Activated naive CD8-positive, alpha-beta T cell treated with anti-CD3 and anti-CD28 coated beads for 36 hours (primary cell): ENCODE results near the gene NCKAP5L. TPM values are rescaled to one million over a fixed set of nuclear protein-coding genes. Genes with fewer than 3 reads are reported as not detected.
"Not testable (repeated sequence)": the region's sequence is repeated elsewhere in the genome, so short reads cannot be mapped to it uniquely, and the experiment has no call there.

Experiments used
- DNase-seq: peaks from one replicate; pipeline ENCODE4 v3.0.0; 2021
- H3K27ac Mint-ChIP-seq: one replicate; pipeline ENCODE4 v1.8.0; 2022; ENCODE audit warnings: mild to moderate bottlenecking, moderate library complexity, mixed read lengths
- H3K27me3 Mint-ChIP-seq: one replicate; pipeline ENCODE4 v1.8.0; 2022; ENCODE audit warnings: mild to moderate bottlenecking, mixed read lengths
- H3K36me3 Mint-ChIP-seq: one replicate; pipeline ENCODE4 v1.8.0; 2021; ENCODE audit warnings: mild to moderate bottlenecking, mixed read lengths
- H3K4me1 Mint-ChIP-seq: one replicate; pipeline ENCODE4 v1.8.0; 2021; ENCODE audit warnings: mixed read lengths
- H3K4me3 Mint-ChIP-seq: one replicate; pipeline ENCODE4 v1.8.0; 2022; ENCODE audit warnings: mild to moderate bottlenecking, moderate library complexity, mixed read lengths
- H3K9me3 Mint-ChIP-seq: one replicate; pipeline ENCODE4 v1.8.0; 2022; ENCODE audit warnings: mixed read lengths
- total RNA-seq, 2 experiments: library from RNA; stranded (reverse); gene quantifications; one replicate each; pipeline ENCODE4 v1.2.3, GENCODE V29; 2021

Gene NCKAP5L
- 1 to 10 TPM; 7.9 to 8.9 TPM for total RNA-seq

- Mint-ChIP-seq H3K9me3 (no peaks in the 10 kb centered on the region), H3K4me3 (peak within 1 kb of the TSS; percentile 98), H3K4me1 (peaks cover 29% of the 10 kb centered on the region), H3K27me3 (no peaks in the 10 kb centered on the region), H3K27ac (peak within 1 kb of the TSS; percentile 97), H3K36me3 (no peaks in the 10 kb centered on the region)
- peak; percentile 94 for DNase-seq
These were observed at the start of gene NCKAP5L for GRCh38 chr12:49828133-49829091. NCKAP5L (minus strand) TSS chr12:49828413; CDS start chr12:49804044, 24,369 bp downstream.

GRCh38 chr12:49877066-49877465, 48.9 kb upstream of the NCKAP5L start:
- Mint-ChIP-seq H3K27me3 (no peaks in the 10 kb centered on the region), H3K4me3 (no peak overlapping the region), H3K9me3 (peaks cover 11% of the 10 kb centered on the region), H3K27ac (no peak overlapping the region), H3K36me3 (no peaks in the 10 kb centered on the region), H3K4me1 (no peaks in the 10 kb centered on the region)
- DNase-seq, result no peak

GRCh38 chr12:49876070-49876469, 47.9 kb upstream of the NCKAP5L start:
- Mint-ChIP-seq H3K27me3 (no peaks in the 10 kb centered on the region), H3K4me1 (no peaks in the 10 kb centered on the region), H3K27ac (no peak overlapping the region), H3K4me3 (no peak overlapping the region), H3K36me3 (no peaks in the 10 kb centered on the region), H3K9me3 (peaks cover 11% of the 10 kb centered on the region)
- DNase-seq, result no peak

- H3K9me3 Mint-ChIP-seq, result peaks cover 9% of the 10 kb centered on the region
- H3K27ac Mint-ChIP-seq, result no peak overlapping the region
- no peaks in the 10 kb centered on the region for H3K27me3 Mint-ChIP-seq
- no peak for DNase-seq
- no peak overlapping the region for H3K4me3 Mint-ChIP-seq
- H3K36me3 Mint-ChIP-seq, result no peaks in the 10 kb centered on the region
- no peaks in the 10 kb centered on the region for H3K4me1 Mint-ChIP-seq
These were observed 47.0 kb upstream of the NCKAP5L start for GRCh38 chr12:49875115-49875720.

- no peaks in the 10 kb centered on the region for H3K27me3 Mint-ChIP-seq
- no peaks in the 10 kb centered on the region for H3K4me1 Mint-ChIP-seq
- peaks cover 2% of the 10 kb centered on the region for H3K9me3 Mint-ChIP-seq
- no peak overlapping the region for H3K27ac Mint-ChIP-seq
- DNase-seq, result no peak
- H3K36me3 Mint-ChIP-seq, result no peaks in the 10 kb centered on the region
- H3K4me3 Mint-ChIP-seq, result no peak overlapping the region
These were observed 46.1 kb upstream of the NCKAP5L start for GRCh38 chr12:49874142-49874897.

DNA sequence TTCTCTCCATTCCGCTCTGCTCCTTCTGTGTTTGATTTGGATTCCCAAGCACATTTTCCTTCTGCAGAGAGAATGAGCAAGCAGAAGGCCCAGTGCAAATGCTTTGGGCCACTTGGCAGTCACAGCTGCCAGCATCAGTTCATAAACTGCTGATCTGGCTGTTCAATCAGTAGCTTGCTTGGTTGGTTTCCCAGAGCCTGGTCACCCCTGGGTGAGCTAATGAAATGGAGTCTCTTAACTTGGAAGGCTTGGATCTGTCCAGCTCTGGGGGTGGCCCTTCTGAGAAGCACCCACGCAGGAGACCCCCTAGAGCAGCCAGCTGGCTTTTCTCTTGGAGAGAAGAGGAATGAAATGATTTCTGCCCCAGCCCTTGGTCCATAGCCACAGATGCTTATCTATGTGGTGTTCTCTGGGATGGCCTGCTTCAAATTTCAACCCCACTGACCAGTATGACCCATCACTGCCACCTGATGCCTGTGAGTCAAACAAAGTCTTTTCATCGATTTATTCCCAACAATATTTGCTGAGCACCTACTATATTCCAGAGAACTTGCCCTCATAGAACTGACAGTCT, 45.2 kb upstream of the NCKAP5L start:
- Mint-ChIP-seq H3K9me3 (no peaks in the 10 kb centered on the region), H3K4me3 (no peak overlapping the region), H3K36me3 (no peaks in the 10 kb centered on the region), H3K27me3 (no peaks in the 10 kb centered on the region), H3K4me1 (no peaks in the 10 kb centered on the region), H3K27ac (no peak overlapping the region)
- DNase-seq, result no peak

- no peak for DNase-seq
- no peaks in the 10 kb centered on the region for H3K36me3 Mint-ChIP-seq
- no peak overlapping the region for H3K27ac Mint-ChIP-seq
- no peaks in the 10 kb centered on the region for H3K4me1 Mint-ChIP-seq
- no peak overlapping the region for H3K4me3 Mint-ChIP-seq
- H3K9me3 Mint-ChIP-seq, result no peaks in the 10 kb centered on the region
- H3K27me3 Mint-ChIP-seq, result no peaks in the 10 kb centered on the region
These were observed 44.6 kb upstream of the NCKAP5L start for GRCh38 chr12:49872781-49873181.

GRCh38 chr12:49872381-49872780, 44.2 kb upstream of the NCKAP5L start:
- Mint-ChIP-seq H3K27ac (no peak overlapping the region), H3K9me3 (no peaks in the 10 kb centered on the region), H3K4me3 (no peak overlapping the region), H3K36me3 (no peaks in the 10 kb centered on the region), H3K27me3 (no peaks in the 10 kb centered on the region), H3K4me1 (no peaks in the 10 kb centered on the region)
- no peak for DNase-seq

GRCh38 chr12:49871811-49872251, 43.6 kb upstream of the NCKAP5L start:
- not testable (repeated sequence) for DNase-seq, H3K4me1 Mint-ChIP-seq, H3K27ac Mint-ChIP-seq

DNA sequence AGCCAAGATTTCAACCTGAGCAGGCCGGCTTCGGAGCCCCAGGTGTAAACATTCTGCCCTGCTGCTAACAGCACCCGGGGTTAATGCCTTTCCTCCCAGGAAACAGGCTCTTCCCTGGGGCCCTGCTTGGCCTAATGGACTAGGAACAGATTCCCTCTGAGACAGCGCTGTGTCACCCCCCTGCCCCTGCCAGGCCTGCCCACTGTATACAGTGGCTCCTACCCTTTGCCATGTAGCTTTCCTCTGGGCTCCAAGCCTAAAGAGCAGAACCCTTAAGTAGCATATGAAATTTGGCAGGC, 43.0 kb upstream of the NCKAP5L start:
- no peaks in the 10 kb centered on the region for H3K27me3 Mint-ChIP-seq
- no peak for DNase-seq
- no peaks in the 10 kb centered on the region for H3K36me3 Mint-ChIP-seq
- H3K27ac Mint-ChIP-seq, result no peak overlapping the region
- H3K9me3 Mint-ChIP-seq, result no peaks in the 10 kb centered on the region
- H3K4me3 Mint-ChIP-seq, result no peak overlapping the region
- no peaks in the 10 kb centered on the region for H3K4me1 Mint-ChIP-seq

More at GRCh38 chr12:49871811-49872251, 43.6 kb upstream of the NCKAP5L start:
- not testable (repeated sequence) for H3K36me3 Mint-ChIP-seq, H3K4me3 Mint-ChIP-seq, H3K27me3 Mint-ChIP-seq, H3K9me3 Mint-ChIP-seq

DNA sequence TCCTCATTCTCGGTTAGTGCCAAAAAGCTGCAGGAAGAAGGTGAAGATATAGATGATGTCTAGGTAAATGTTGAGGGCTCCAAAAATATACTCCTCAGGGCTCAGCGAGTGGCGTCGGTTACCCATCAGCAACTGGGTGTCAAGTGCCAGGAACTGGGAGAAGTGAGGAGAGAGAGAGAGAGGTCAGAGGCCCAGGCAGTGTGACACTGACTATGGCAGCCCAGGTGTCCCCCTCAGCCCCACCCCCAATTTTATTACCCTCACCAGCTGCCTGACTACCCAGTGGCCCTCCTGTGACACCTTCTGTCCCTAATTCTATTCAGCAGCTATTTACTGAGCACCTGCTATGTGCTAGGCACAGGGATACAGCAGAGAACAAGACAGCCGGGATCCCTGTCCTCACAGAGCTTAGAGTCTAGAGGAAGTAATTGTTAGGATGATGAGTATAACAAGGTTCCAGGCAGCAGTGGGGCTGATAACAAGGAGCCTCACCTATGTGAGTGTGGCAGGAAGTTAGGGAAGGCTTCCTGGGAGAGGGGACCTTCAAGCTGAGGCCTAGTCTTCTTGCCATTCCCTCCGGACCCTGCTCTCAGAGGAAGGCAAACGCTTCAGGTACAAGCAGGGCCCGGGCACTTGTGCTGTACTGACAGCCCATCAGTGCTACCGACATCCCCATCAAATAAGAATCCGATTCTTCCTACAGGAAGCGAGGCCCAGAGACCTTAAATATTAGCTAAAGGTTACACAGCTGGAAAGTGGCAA, 42.5 kb upstream of the NCKAP5L start:
- Mint-ChIP-seq H3K4me1 (no peaks in the 10 kb centered on the region), H3K4me3 (no peak overlapping the region), H3K27ac (no peak overlapping the region), H3K9me3 (no peaks in the 10 kb centered on the region), H3K27me3 (no peaks in the 10 kb centered on the region), H3K36me3 (no peaks in the 10 kb centered on the region)
- no peak for DNase-seq

GRCh38 chr12:49869816-49870500, 41.7 kb upstream of the NCKAP5L start:
- Mint-ChIP-seq H3K4me3 (no peak overlapping the region), H3K27me3 (no peaks in the 10 kb centered on the region), H3K4me1 (no peaks in the 10 kb centered on the region), H3K36me3 (no peaks in the 10 kb centered on the region), H3K9me3 (no peaks in the 10 kb centered on the region), H3K27ac (no peak overlapping the region)
- DNase-seq, result no peak

GRCh38 chr12:49868952-49869815, 41.0 kb upstream of the NCKAP5L start:
- Mint-ChIP-seq H3K27me3 (no peaks in the 10 kb centered on the region), H3K27ac (no peak overlapping the region), H3K9me3 (no peaks in the 10 kb centered on the region), H3K4me3 (no peak overlapping the region), H3K4me1 (no peaks in the 10 kb centered on the region), H3K36me3 (no peaks in the 10 kb centered on the region)
- DNase-seq, result no peak
